ENCODE results near the gene FCAMR.

The FCAMR gene

GRCh38 chr1:206949641-206950040 lies 20.6 kb downstream of the FCAMR start:
- no peak for TF ChIP-seq CTCF (conservative IDR thresholded peaks at IDR 0.05; ENCODE audit: low read depth, low read length)

GRCh38 chr1:206949208-206949607 lies 21.1 kb downstream of the FCAMR start:
- H3K9ac ChIP-seq = no peak overlapping the region
- H3K4me1 ChIP-seq (ENCODE audit: low read depth, poor library complexity, severe bottlenecking) = no peaks in the 10 kb centered on the region
- no peak overlapping the region for H3K27ac ChIP-seq
- no peaks in the 10 kb centered on the region for H4K20me1 ChIP-seq (ENCODE audit: insufficient read depth)
- H3K36me3 ChIP-seq (ENCODE audit: insufficient read depth) = no peaks in the 10 kb centered on the region
- H3K79me2 ChIP-seq (ENCODE audit: insufficient read depth, low read depth) = no peaks in the 10 kb centered on the region
- no peak overlapping the region for H3K4me3 ChIP-seq (IDR thresholded peaks at IDR 0.05; ENCODE audit: insufficient read depth, low read depth, low read length)
- no peak overlapping the region for H3K4me2 ChIP-seq
- TF ChIP-seq CTCF (conservative IDR thresholded peaks at IDR 0.05; ENCODE audit: low read depth, low read length) = no peak
- H3K27me3 ChIP-seq (ENCODE audit: insufficient read depth, low read depth) = no peaks in the 10 kb centered on the region
- no peak overlapping the region for H2AFZ ChIP-seq (ENCODE audit: low read depth)

More at GRCh38 chr1:206949641-206950040, 20.6 kb downstream of the FCAMR start:
- H3K4me2 ChIP-seq = no peak overlapping the region
- no peak overlapping the region for H3K4me3 ChIP-seq (IDR thresholded peaks at IDR 0.05; ENCODE audit: insufficient read depth, low read depth, low read length)
- no peaks in the 10 kb centered on the region for H3K27me3 ChIP-seq (ENCODE audit: insufficient read depth, low read depth)
- H2AFZ ChIP-seq (ENCODE audit: low read depth) = no peak overlapping the region
- H3K4me1 ChIP-seq (ENCODE audit: low read depth, poor library complexity, severe bottlenecking) = no peaks in the 10 kb centered on the region
- no peaks in the 10 kb centered on the region for H4K20me1 ChIP-seq (ENCODE audit: insufficient read depth)
- no peak overlapping the region for H3K9ac ChIP-seq
- H3K27ac ChIP-seq = no peak overlapping the region
- H3K79me2 ChIP-seq (ENCODE audit: insufficient read depth, low read depth) = no peaks in the 10 kb centered on the region
- no peaks in the 10 kb centered on the region for H3K36me3 ChIP-seq (ENCODE audit: insufficient read depth)

GRCh38 chr1:206947255-206947654 lies 23.0 kb downstream of the FCAMR start:
- TF ChIP-seq CTCF (conservative IDR thresholded peaks at IDR 0.05; ENCODE audit: low read depth, low read length) = no peak
- Histone ChIP-seq H3K27ac (no peak overlapping the region), H3K36me3 (ENCODE audit: insufficient read depth) (no peaks in the 10 kb centered on the region), H4K20me1 (ENCODE audit: insufficient read depth) (no peaks in the 10 kb centered on the region), H3K4me1 (ENCODE audit: low read depth, poor library complexity, severe bottlenecking) (no peaks in the 10 kb centered on the region), H3K79me2 (ENCODE audit: insufficient read depth, low read depth) (no peaks in the 10 kb centered on the region), H3K27me3 (ENCODE audit: insufficient read depth, low read depth) (no peaks in the 10 kb centered on the region), H3K4me2 (no peak overlapping the region), H3K4me3 (IDR thresholded peaks at IDR 0.05; ENCODE audit: insufficient read depth, low read depth, low read length) (no peak overlapping the region), H2AFZ (ENCODE audit: low read depth) (no peak overlapping the region), H3K9ac (no peak overlapping the region)

- Histone ChIP-seq H3K4me1 (ENCODE audit: low read depth, poor library complexity, severe bottlenecking) (no peaks in the 10 kb centered on the region), H3K27me3 (ENCODE audit: insufficient read depth, low read depth) (no peaks in the 10 kb centered on the region), H3K27ac (no peak within 1 kb of the TSS), H4K20me1 (ENCODE audit: insufficient read depth) (no peaks in the 10 kb centered on the region), H3K79me2 (ENCODE audit: insufficient read depth, low read depth) (no peaks in the 10 kb centered on the region), H3K36me3 (ENCODE audit: insufficient read depth) (no peaks in the 10 kb centered on the region), H2AFZ (ENCODE audit: low read depth) (no peak within 1 kb of the TSS), H3K4me3 (IDR thresholded peaks at IDR 0.05; ENCODE audit: insufficient read depth, low read depth, low read length) (no peak within 1 kb of the TSS), H3K4me2 (no peak within 1 kb of the TSS), H3K9ac (no peak within 1 kb of the TSS)
- TF ChIP-seq CTCF (conservative IDR thresholded peaks at IDR 0.05; ENCODE audit: low read depth, low read length) = no peak
These were observed 24.0 kb downstream of the FCAMR start, which contains the start of gene PIGR for GRCh38 chr1:206946261-206946660. PIGR (minus strand) TSS chr1:206946466; CDS start chr1:206940531, 5,935 bp downstream.
